Stimulated activated CD8-positive, alpha-beta memory T cell treated with anti-CD3 and anti-CD28 coated beads, Interleukin-12 subunit alpha, Interleukin-12 subunit beta, amount 100 ng/mL, for 24 hours (primary cell): ENCODE measurements around the gene VAC14.

Experiments used
- DNase-seq: peaks from one replicate; pipeline ENCODE4 v3.0.0-alpha.2; 2020; ENCODE audit errors: extremely low read depth

The VAC14 gene

GRCh38 chr16:70663524-70664324 lies 137.2 kb downstream of the VAC14 start:
- no peak for DNase-seq

GRCh38 chr16:70662991-70663523 lies 137.9 kb downstream of the VAC14 start:
- no peak for DNase-seq

GRCh38 chr16:70661918-70662641 lies 138.9 kb downstream of the VAC14 start:
- DNase-seq, result no peak

GRCh38 chr16:70661534-70661917 lies 139.4 kb downstream of the VAC14 start:
- DNase-seq, result no peak

GRCh38 chr16:70660672-70661350 lies 140.1 kb downstream of the VAC14 start:
- DNase-seq, result no peak

GRCh38 chr16:70659953-70660671 lies 140.8 kb downstream of the VAC14 start:
- no peak for DNase-seq

- no peak for DNase-seq
Measured at GRCh38 chr16:70659546-70659945, 141.4 kb downstream of the VAC14 start.

GRCh38 chr16:70658921-70659320 lies 142.0 kb downstream of the VAC14 start:
- no peak for DNase-seq

- DNase-seq, result no peak
Measured at GRCh38 chr16:70657956-70658355, 143.0 kb downstream of the VAC14 start.

GRCh38 chr16:70656712-70657263 lies 144.2 kb downstream of the VAC14 start:
- no peak for DNase-seq

GRCh38 chr16:70656065-70656711 lies 144.8 kb downstream of the VAC14 start:
- DNase-seq, result no peak

GRCh38 chr16:70653809-70654771 lies 146.9 kb downstream of the VAC14 start:
- peak; percentile 20 for DNase-seq

- DNase-seq, result no peak
Measured at GRCh38 chr16:70653406-70653805, 147.6 kb downstream of the VAC14 start.

GRCh38 chr16:70652322-70652721 lies 148.6 kb downstream of the VAC14 start:
- no peak for DNase-seq

GRCh38 chr16:70651524-70651923 lies 149.4 kb downstream of the VAC14 start:
- no peak for DNase-seq

- no peak for DNase-seq
Measured at GRCh38 chr16:70650216-70650615, 150.7 kb downstream of the VAC14 start.

- no peak for DNase-seq
Measured at GRCh38 chr16:70649300-70649699, 151.7 kb downstream of the VAC14 start.

GRCh38 chr16:70648606-70649005 lies 152.4 kb downstream of the VAC14 start:
- no peak for DNase-seq

- no peak for DNase-seq
Measured at GRCh38 chr16:70647441-70648359, 153.3 kb downstream of the VAC14 start.
